C4-2B (cell line): ENCODE data around the gene AURKB.

Experiments
- H3K27ac ChIP-seq: fragments of 450-650 bp; 2 replicates; pipeline ENCODE4 v1.5.1; 2017
- CTCF ChIP-seq: fragments of 450-650 bp; conservative IDR thresholded peaks from 2 replicates; pipeline ENCODE4 v1.5.1; 2017; ENCODE audit warnings: mild to moderate bottlenecking
- ZFX ChIP-seq: fragments of 450-650 bp; IDR thresholded peaks from 2 replicates; pipeline ENCODE4 v1.6.1; 2017

The AURKB gene

GRCh38 chr17:8189711-8190477 is 20.5 kb downstream of the AURKB start, which contains the start of gene BORCS6:
Gene BORCS6 (minus strand): TSS chr17:8190180. CDS start chr17:8190140, 40 bp downstream.
- TF ChIP-seq CTCF (no peak; the same call in 1 of the 2 replicates), ZFX (no peak; the same call in 1 of the 2 replicates)
- H3K27ac ChIP-seq, result peak within 1 kb of the TSS; percentile 91

GRCh38 chr17:8189041-8189710 is 21.2 kb downstream of the AURKB start:
- TF ChIP-seq CTCF (no peak), ZFX (no peak)
- H3K27ac ChIP-seq, result peak overlapping the region; percentile 91

DNA sequence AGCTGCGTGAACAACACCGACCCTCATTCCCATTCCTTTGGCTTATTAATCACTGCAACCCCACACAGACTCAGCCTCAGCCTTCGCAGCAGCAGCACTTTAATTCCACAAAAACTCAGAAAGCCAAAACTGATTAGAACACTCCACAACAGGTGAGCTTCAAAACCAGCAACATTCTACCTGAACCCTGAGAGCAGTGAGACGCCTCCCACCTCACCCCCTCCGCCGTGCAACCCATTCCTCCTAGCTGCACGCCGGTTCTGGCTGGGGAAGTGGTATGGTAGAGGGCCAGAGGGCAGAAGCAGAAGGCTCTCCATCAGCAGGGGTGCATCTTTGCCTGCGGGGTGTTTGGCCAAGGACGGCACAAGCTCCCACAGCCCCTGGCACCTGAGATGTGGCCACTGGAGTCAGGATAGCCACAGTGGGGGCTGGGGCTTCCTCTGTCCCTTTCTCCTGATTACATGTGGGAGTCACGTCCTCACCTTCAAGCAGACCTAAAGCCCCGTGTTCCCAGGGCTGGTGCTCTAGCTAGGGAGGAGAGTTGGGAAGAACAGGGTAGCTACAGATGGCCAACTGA is 22.0 kb downstream of the AURKB start:
- H3K27ac ChIP-seq, result peak overlapping the region; percentile 91
- no peak for TF ChIP-seq CTCF
- no peak for TF ChIP-seq ZFX

DNA sequence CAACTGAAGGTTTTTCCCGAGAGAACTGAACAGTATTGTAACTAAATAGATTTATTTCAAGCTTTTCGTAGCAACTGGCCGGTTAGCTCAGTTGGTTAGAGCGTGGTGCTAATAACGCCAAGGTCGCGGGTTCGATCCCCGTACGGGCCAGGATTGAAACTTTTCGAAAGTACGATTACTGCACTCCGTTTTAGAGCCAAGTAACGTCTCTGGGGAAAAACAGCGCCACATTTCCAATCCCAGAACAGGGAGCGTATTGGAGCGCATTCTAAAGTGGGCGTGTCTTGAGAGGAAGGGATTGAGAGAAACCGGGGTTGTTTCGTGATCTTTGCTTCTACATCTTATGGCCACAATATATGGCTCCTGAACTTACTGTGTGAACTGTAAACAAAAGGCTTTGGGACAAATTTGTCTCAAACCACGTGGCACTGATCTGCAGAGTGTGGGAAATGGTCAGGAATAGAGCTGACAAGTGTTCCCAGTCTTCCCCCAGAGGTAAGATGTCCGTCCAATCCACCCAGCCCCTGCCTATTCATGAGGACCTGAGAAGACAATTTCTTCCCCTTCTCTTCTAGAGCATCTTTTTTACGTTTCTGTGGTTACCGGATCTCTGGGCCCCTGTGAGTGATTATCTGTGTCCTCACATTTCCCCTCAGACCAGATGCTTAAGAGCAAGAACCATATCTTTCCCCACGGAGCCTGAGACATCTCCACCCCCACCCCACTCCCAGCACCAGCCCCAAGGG is 22.7 kb downstream of the AURKB start:
- TF ChIP-seq ZFX, result no peak
- TF ChIP-seq CTCF, result peak; percentile 11; the same call in 1 of the 2 replicates
- peak overlapping the region; percentile 91 for H3K27ac ChIP-seq

DNA sequence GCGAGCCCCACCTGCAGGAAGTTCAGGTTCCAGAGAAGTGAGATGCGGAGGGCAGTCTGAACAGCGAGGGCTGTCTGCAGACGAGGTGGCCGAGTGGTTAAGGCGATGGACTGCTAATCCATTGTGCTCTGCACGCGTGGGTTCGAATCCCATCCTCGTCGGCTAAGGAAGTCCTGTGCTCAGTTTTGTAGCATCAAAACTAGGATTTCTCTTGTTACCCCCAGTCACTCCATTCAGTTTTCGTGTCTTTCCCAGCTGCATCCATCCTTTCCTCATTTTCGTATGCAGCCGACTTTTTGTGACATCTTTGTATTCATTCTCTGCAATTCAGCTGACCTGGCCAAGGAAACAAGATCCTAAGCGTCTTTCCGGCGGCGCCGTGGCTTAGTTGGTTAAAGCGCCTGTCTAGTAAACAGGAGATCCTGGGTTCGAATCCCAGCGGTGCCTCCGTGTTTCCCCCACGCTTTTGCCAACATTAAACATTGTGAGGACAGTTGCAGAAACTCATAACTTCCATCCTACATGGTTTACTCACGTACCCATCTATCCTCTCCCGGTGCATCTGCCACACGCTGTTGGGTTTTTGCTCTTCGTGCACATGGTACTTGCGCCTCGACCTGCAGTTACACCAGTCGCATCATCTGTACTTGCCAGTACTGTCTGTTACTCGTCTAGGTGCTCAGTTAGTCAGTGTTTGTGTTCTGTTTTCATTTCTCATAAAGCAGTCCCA is 23.4 kb downstream of the AURKB start:
- H3K27ac ChIP-seq, result peak overlapping the region; percentile 76
- TF ChIP-seq CTCF, result 0 out of 2 replicates have a peak, but pooled peaks have one; percentile 16
- TF ChIP-seq ZFX, result no peak

DNA sequence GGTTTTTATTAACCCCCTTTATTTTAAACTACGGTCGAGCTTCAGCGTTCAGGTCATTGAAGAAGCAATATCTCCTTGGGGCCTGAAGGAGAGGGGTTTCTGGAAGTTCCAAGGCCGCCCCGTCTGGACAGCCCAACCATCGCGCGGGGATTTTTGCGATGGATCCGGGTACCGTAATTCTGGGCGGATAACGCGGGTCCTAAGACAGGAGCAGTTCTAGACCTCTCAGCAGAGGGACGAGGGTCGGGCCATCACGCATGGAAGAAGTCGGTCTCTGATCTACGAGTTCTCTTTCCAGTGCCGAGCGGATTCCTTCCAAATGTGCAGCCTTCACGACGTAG is 24.0 kb downstream of the AURKB start:
- peak overlapping the region; percentile 76 for H3K27ac ChIP-seq
- TF ChIP-seq ZFX (no peak), CTCF (no peak; the same call in 1 of the 2 replicates)
